ENCODE results near the gene ZNF333. TPM values are rescaled to one million over a fixed set of nuclear protein-coding genes. Genes with fewer than 3 reads are reported as not detected.

Gene ZNF333
- total and polyA plus RNA-seq, 2 of the 4 experiments (the other 2 are of a cell fraction): 9.8 to 15.1 TPM

GRCh38 chr19:14695471-14695870 lies 5.6 kb downstream of the ZNF333 start:
- H2AFZ ChIP-seq (replicated peaks; ENCODE audit: low read length, poor library complexity): no peak overlapping the region
- no peak overlapping the region for H3K18ac ChIP-seq (ENCODE audit: low read depth, low read length)
- no peak overlapping the region for H3K56ac ChIP-seq (ENCODE audit: extremely low read depth, insufficient read depth, low read length)
- ChIA-PET CTCF (no interaction called here), POLR2A (ENCODE audit: unreplicated experiment) (no interaction called here)
- no peaks in the 10 kb centered on the region for H3K4me1 ChIP-seq (ENCODE audit: control insufficient read depth, insufficient read depth, low read length)
- no peak overlapping the region for H2BK5ac ChIP-seq (ENCODE audit: low read depth, low read length, poor library complexity, severe bottlenecking)
- ATAC-seq (ENCODE audit: low read depth) (no peak), DNase-seq (no peak)
- H3K9me3 ChIP-seq (ENCODE audit: control insufficient read depth, insufficient read depth, low read length): no peaks in the 10 kb centered on the region
- H2BK20ac ChIP-seq (ENCODE audit: low read depth, low read length): no peak overlapping the region
- no peak overlapping the region for H2BK15ac ChIP-seq (ENCODE audit: low read depth, low read length)
- no peak overlapping the region for H3K27ac ChIP-seq (ENCODE audit: insufficient read depth, low read length)
- no peak overlapping the region for H4K5ac ChIP-seq (ENCODE audit: low read depth, low read length)
- H3K9ac ChIP-seq (ENCODE audit: low read depth, low read length): no peak overlapping the region
- dilution Hi-C loops (cut with HindIII; ENCODE audit: low sequenced_read_pairs, unreplicated experiment): no loop called here
- H4K8ac ChIP-seq (ENCODE audit: low read depth in 2 of 2, low read length in 2 of 2): no peak overlapping the region
- H3K4me3 ChIP-seq (ENCODE audit: insufficient read depth, low read depth, low read length): no peak overlapping the region
- peaks cover 41% of the 10 kb centered on the region for H3K36me3 ChIP-seq (ENCODE audit: control insufficient read depth, insufficient read depth, low read length)
- H2AK5ac ChIP-seq (ENCODE audit: low read depth, low read length): no peak overlapping the region
- no peak overlapping the region for H2AK9ac ChIP-seq (replicated peaks; ENCODE audit: low read depth, low read length, poor library complexity)
- no peak overlapping the region for H3K14ac ChIP-seq (replicated peaks; ENCODE audit: low read depth, low read length)
- intact Hi-C loops (cut with micrococcal nuclease): no loop called here
- H3K27me3 ChIP-seq (ENCODE audit: control insufficient read depth, insufficient read depth, low read length): no peaks in the 10 kb centered on the region
- no peak overlapping the region for H3K4me2 ChIP-seq (ENCODE audit: low read depth, low read length)
- H2BK120ac ChIP-seq (ENCODE audit: low read depth, low read length): no peak overlapping the region
- H4K20me1 ChIP-seq (ENCODE audit: insufficient read depth, low read length): no peaks in the 10 kb centered on the region
- H3K4ac ChIP-seq (ENCODE audit: low read depth, low read length): no peak overlapping the region
- no peak overlapping the region for H4K91ac ChIP-seq (ENCODE audit: insufficient read depth, low read depth, low read length)
- H3K79me1 ChIP-seq (ENCODE audit: low read depth in 1 of 2, low read length in 2 of 2): peaks cover 11 to 14% of the 10 kb centered on the region in 2 experiments; a peak in 2 of 4 replicates
- in situ Hi-C loops (cut with MboI; ENCODE audit: low sequenced_read_pairs): no loop called here
- TF ChIP-seq CTCF (conservative IDR thresholded peaks at IDR 0.05; ENCODE audit: low read depth, low read length) (no peak), RFX5 (IDR thresholded peaks at IDR 0.05; ENCODE audit: low read depth, low read length) (no peak), SMC3 (IDR thresholded peaks at IDR 0.05; ENCODE audit: low read depth, low read length) (no peak), NFE2L2 (IDR thresholded peaks at IDR 0.05; ENCODE audit: low read depth, low read length) (no peak), CEBPB (IDR thresholded peaks at IDR 0.05; ENCODE audit: low read depth, low read length) (no peak), USF2 (IDR thresholded peaks at IDR 0.05; ENCODE audit: low read depth, low read length) (no peak), CHD1 (IDR thresholded peaks at IDR 0.05; ENCODE audit: low read depth, low read length) (no peak), POLR2A (IDR thresholded peaks at IDR 0.05; ENCODE audit: low read depth, low read length) (no peak), MAFK (IDR thresholded peaks at IDR 0.05; ENCODE audit: low read depth, low read length) (no peak), FOS (IDR thresholded peaks at IDR 0.05; ENCODE audit: low read depth, low read length) (no peak), MAZ (IDR thresholded peaks at IDR 0.05; ENCODE audit: borderline replicate concordance, low read depth, low read length) (no peak), RCOR1 (IDR thresholded peaks at IDR 0.05; ENCODE audit: insufficient replicate concordance, low read length) (no peak)
- no TSS peak for BruUV-seq (replicated peaks)
- WGBS, 2 experiments (ENCODE audit: extremely low coverage in 2 of 2, insufficient read length in 1 of 2): no CpG with 5 or more reads among the region's 5 CpGs
- H3K9me1 ChIP-seq (ENCODE audit: insufficient read depth, low read length): peaks cover 4% of the 10 kb centered on the region; the same call in 1 of the 2 replicates
- no peak overlapping the region for H3K23ac ChIP-seq (ENCODE audit: low read depth, low read length)

All from IMR-90 (cell line).